DMS79 treated with DMSO at 0.1 percent for 48 hours (cell line): Measurements from ENCODE around the gene VWDE.
"Not testable (repeated sequence)": the region's sequence is repeated elsewhere in the genome, so short reads cannot be mapped to it uniquely, and the experiment has no call there.

Experiments used
- DNase-seq: peaks from one replicate; lab custom pipeline; 2025; lab: John Stamatoyannopoulos, UW

The VWDE gene

DNA sequence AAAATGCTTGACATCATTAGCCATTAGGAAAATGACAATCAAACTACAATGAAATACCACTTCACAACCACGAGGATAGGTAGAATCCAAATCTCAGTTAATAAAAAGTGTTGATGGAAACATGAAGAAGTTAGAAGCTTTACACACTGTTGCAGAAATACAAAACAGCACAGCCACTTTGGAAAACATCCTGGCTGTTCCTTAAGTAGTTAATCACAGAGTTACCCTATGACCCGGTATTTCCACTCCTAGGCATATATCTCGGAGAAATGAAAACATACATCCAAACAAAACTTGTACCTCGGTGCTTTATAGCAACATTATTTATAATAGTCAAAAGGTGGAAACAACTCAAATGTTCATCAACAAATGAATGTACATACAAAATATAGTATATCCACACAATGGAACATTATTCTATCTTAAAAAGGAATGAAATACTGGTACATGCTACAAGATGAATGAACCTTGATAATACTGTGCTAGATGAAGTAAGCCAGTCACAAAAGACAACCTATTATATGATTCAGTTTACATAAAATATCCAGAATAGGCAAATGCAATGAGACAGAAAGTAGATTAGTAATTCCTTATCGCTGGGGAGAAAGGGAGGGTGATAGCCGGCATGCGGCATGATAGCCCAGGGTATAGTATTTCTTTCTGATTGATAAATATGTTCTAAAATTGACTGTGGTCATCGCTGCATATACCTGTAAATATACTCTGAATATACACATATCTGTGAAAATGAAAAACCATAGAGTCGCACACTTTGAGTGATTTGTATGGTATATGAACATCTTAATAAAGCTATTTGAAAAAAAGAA is 1.9 kb downstream of the VWDE start:
- no peak for DNase-seq

- DNase-seq = no peak
Observed at GRCh38 chr7:12398186-12398585, 5.5 kb downstream of the VWDE start.

- DNase-seq = no peak
Observed at GRCh38 chr7:12397671-12398070, 6.0 kb downstream of the VWDE start.

DNA sequence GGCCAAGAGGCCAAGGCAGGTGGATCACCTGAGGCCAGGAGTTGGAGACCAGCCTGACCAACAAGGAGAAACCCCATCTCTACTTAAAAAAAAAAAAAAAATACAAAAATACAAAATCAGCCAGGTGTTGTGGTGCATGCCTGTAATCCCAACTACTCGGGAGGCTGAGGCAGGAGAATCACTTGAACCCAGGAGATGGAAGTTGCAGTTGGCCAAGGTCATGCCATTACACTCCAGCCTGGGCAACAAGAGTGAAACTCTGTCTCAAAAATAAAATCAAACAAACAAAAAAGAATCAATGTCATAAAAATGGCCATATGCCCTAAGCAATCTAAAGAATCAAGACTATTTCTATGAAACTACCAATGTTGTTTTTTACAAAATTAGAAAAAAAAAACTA is 7.0 kb downstream of the VWDE start:
- DNase-seq = not testable (repeated sequence)

- no peak for DNase-seq
Observed at GRCh38 chr7:12391922-12392615, 11.6 kb downstream of the VWDE start.

DNA sequence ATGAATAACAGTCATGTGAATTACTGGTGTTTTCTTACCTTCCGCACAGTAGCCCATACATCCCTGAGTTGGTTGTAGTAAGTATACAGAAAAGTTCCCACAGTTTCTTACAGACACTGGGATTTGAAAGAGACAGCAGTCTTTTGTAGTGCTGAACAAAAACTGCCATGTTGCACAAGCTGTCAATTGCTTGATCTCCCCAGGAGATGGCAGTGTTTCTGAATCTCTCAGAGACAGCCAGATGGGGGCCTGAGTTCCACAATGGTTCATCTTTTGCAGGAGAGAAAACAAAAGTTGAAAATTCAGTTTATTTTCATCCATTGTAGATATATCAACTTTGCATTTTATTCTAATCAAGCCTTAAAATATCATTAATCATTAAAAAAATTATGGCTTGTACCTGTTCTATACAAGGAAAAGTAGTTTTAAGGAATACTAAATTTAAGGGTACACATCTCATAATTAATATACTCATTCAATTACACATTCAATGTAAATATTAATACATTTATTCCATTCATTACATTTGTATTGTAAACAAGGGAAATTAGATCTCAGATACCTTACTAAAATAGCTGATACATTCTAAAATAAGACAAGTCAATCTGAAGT is 14.5 kb downstream of the VWDE start:
- peak; percentile 6 for DNase-seq

DNA sequence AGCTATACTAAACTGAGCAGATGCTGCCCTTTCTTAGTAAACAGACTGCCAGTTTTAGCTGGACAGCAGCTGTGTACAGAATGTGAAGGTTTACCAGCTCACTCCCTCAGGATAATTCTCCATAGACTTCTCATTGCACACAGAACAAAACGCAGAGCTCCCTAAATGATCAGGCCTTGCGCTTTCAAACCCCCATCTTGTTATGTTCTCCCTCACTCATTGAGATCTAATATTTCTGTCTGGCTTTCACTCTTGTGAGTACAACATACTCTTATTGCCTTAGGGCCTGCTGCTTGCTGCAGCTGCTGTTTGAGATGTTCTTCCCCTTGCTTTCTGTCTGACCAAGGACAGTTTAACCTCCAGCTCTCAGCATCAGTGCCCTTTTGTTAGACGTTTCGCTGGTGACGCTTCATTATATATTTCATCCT is 17.3 kb downstream of the VWDE start:
- no peak for DNase-seq

DNA sequence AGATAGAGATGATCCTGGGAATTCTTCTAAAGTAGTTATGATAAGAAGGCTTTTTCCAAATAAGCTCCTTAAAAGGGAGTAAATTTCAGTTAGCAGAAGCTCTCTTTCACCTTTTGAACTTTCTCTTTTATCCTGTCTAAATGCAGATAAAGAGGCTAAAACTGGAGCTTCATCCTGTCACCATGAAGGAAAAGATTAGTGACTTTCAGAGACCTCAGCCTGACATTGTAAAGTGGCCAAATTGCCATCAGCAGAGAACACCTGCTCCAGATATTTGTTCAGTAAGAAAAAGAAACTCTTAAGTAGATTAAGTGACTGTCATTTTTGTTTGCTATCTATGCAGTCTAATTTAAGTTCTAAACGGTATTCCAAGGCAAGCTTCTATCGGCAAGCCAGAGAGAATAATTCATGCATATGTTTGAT is 18.3 kb downstream of the VWDE start:
- no peak for DNase-seq

GRCh38 chr7:12383377-12383776 is 20.3 kb downstream of the VWDE start:
- DNase-seq = no peak

GRCh38 chr7:12378389-12378788 is 25.3 kb downstream of the VWDE start:
- no peak for DNase-seq

GRCh38 chr7:12377406-12377805 is 26.3 kb downstream of the VWDE start:
- DNase-seq = no peak

DNA sequence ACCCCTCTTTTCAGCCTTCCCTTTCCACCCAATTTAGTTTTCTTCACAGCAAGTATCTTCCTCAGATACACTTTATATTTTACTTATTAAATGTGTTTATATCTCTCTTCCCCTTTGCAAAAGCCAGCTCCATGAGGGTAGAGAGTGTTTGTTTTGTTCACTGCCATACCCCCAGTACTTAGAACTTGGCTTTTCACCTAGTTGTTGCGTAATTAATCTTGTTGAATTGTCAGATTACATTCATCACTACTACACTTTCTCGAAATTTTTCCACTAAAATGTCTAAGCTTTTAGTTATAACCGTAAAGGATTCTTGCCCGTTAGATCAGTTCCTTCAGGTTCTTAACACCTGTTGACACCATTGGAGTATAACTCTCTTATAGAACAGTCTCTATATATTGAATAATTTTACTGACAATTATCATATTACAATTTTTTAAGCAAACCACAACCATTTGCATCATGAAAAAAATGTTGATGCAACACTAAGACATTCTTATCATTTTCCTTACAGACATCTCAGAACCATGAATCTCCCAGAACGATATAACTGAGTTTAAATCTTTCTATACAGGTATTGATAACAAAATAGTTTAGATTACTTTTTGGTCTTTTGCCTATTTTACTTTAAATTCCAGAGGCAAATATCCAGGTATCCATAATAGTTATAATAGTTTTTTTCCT is 29.9 kb downstream of the VWDE start:
- no peak for DNase-seq

- DNase-seq = no peak
Observed at GRCh38 chr7:12370249-12370648, 33.4 kb downstream of the VWDE start.

GRCh38 chr7:12369756-12370155 is 33.9 kb downstream of the VWDE start:
- DNase-seq = no peak

- DNase-seq = no peak
Observed at GRCh38 chr7:12369072-12369471, 34.6 kb downstream of the VWDE start.

GRCh38 chr7:12360948-12361347 is 42.7 kb downstream of the VWDE start:
- no peak for DNase-seq

- no peak for DNase-seq
Observed at GRCh38 chr7:12358694-12359093, 45.0 kb downstream of the VWDE start.

GRCh38 chr7:12357508-12357907 is 46.2 kb downstream of the VWDE start:
- no peak for DNase-seq

GRCh38 chr7:12351843-12352242 is 51.8 kb downstream of the VWDE start:
- no peak for DNase-seq

- no peak for DNase-seq
Observed at GRCh38 chr7:12350971-12351370, 52.7 kb downstream of the VWDE start.

DNA sequence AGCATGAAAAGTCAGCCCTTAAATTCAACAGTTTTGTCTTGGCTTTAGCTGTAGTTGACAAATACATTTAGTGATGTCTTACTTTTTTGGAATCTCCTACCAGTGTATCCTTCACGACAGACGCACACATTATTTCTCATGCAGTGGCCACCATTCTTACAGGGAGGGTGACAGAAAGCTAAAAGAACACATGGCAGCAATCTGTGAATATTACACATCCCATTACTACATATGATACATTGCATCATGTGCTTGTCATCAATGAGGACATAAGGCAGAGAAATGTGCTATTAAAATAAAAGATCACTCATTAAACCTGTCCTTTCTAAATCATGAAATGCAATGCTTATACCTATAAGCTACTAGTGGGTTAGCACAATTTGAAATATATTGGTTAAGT is 66.6 kb downstream of the VWDE start:
- DNase-seq = no peak
